Heart left ventricle (tissue), 13 donors: ENCODE measurements around the gene PDK2.

Experiments used
- POLR2A ChIP-seq, 2 donors: fragments of 450-650 bp; IDR thresholded peaks; one replicate each; pipeline ENCODE4 v1.6.1; 2017; ENCODE audit warnings: antibody characterized with exemption in 2 of 2, mild to moderate bottlenecking in 2 of 2, moderate library complexity in 2 of 2
- TF ChIP-seq, protein P1 (sequence below), 12 donors: fragments of 200-600 bp; sonication (generic) in 4 of 12; IDR thresholded peaks; one replicate each; pipeline versions ENCODE4 v1.5.0 to v1.8.0; 2018 to 2022; ENCODE audit warnings: antibody characterized with exemption in 12 of 12, mild to moderate bottlenecking in 5 of 12
- donor health status: ischemic (EF 13 %, LVEDD 7.1; RV severe dilation, severe dysfunction).
- donor health status: DM: no; HTN: yes; CAD: no.
- donor health status: DM: no; HTN: no; CAD: no.
- donor health status: ischemic (EF 25% LVEDD 6.9; RV normal size, moderate dysfunction).
- donor health status: ischemic (EF 25% LVEDD 5.7; RV mildly dilated, moderate dysfunction).
- donor health status: ischemic (EF 35%, LVEDD 5.7; RV mildly dilated, moderate dysfunction).
- donor health status: nonischemic (EF 11% LVEDD 7.7; RV severe dilation, severe dysfunction).
- donor health status: DM: yes; HTN: yes; CAD: no.
- donor health status: PGD.
- donor health status: ischemic (EF 29% LVEDD 5.4; RV normal size, mild dysfunction).
- donor health status: nonischemic (EF 23%, LVEDD 6.1; RV moderate dilation, normal function).

DNA sequence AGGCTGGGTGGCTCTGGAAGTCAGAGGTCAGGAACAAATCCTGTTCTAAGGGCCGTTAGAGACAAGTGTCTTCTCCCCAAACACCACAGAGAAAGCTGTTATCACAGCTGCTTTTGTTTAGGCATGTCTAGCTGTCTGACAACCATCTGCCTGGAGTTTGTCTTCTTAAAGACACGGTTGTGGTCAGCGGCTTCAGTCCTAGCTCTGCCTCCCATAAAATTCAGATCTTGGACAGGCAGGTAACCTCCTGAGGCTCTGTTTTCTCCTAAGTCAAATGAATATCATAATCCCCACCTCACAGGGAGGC, 41.5 kb upstream of the PDK2 start:
- TF ChIP-seq, protein P1, sequence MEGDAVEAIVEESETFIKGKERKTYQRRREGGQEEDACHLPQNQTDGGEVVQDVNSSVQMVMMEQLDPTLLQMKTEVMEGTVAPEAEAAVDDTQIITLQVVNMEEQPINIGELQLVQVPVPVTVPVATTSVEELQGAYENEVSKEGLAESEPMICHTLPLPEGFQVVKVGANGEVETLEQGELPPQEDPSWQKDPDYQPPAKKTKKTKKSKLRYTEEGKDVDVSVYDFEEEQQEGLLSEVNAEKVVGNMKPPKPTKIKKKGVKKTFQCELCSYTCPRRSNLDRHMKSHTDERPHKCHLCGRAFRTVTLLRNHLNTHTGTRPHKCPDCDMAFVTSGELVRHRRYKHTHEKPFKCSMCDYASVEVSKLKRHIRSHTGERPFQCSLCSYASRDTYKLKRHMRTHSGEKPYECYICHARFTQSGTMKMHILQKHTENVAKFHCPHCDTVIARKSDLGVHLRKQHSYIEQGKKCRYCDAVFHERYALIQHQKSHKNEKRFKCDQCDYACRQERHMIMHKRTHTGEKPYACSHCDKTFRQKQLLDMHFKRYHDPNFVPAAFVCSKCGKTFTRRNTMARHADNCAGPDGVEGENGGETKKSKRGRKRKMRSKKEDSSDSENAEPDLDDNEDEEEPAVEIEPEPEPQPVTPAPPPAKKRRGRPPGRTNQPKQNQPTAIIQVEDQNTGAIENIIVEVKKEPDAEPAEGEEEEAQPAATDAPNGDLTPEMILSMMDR (IDR thresholded peaks at IDR 0.05) = no peak
- TF ChIP-seq POLR2A (IDR thresholded peaks at IDR 0.05) = no peak
